ENCODE results near the gene ILDR2.

The ILDR2 gene

DNA sequence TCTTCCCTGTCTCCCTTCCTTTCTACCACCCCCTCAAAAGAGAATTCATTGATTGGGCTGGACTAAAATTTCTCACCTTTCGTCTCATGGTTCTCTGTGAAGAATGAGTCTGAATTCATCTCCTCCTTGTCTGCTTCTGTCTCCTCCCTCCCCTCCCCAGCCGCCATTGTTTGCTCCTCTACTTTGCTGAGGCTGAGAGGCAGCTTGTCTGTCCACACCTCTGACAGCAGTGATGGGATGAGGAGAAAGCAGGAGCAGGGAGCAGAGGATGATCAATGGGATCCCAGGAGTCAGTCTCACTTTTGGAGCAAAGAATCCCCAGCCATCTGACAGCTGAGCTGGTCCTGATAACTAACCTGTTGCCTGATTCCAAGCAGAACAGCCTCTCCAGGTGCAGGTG lies 2.5 kb downstream of the ILDR2 start:
- Histone ChIP-seq H3K9me3 (ENCODE audit: severe bottlenecking) (no peaks in the 10 kb centered on the region), H3K4me1 (ENCODE audit: insufficient read depth, poor library complexity, severe bottlenecking) (no peaks in the 10 kb centered on the region)

GRCh38 chr1:166972193-166972592 lies 3.1 kb downstream of the ILDR2 start:
- Histone ChIP-seq H3K4me1 (ENCODE audit: insufficient read depth, poor library complexity, severe bottlenecking) (no peaks in the 10 kb centered on the region), H3K9me3 (ENCODE audit: severe bottlenecking) (no peaks in the 10 kb centered on the region), H3K36me3 (ENCODE audit: low read depth) (no peaks in the 10 kb centered on the region), H3K27ac (ENCODE audit: poor library complexity, severe bottlenecking) (no peak overlapping the region), H3K27me3 (ENCODE audit: insufficient read depth, poor library complexity, severe bottlenecking) (peaks cover 56% of the 10 kb centered on the region), H3K4me3 (ENCODE audit: severe bottlenecking) (no peak overlapping the region)
- no peak for DNase-seq (ENCODE audit: low spot score)
- TF ChIP-seq CTCF (IDR thresholded peaks at IDR 0.05; ENCODE audit: poor library complexity, severe bottlenecking), result no peak
- no peak for ATAC-seq (ENCODE audit: low read depth)

More for the DNA sequence above, 2.5 kb downstream of the ILDR2 start:
- ATAC-seq (ENCODE audit: low read depth) (no peak), DNase-seq (ENCODE audit: low spot score) (no peak)
- TF ChIP-seq CTCF (IDR thresholded peaks at IDR 0.05; ENCODE audit: poor library complexity, severe bottlenecking), result no peak
- Histone ChIP-seq H3K27ac (ENCODE audit: poor library complexity, severe bottlenecking) (no peak overlapping the region), H3K27me3 (ENCODE audit: insufficient read depth, poor library complexity, severe bottlenecking) (peaks cover 62% of the 10 kb centered on the region), H3K36me3 (ENCODE audit: low read depth) (no peaks in the 10 kb centered on the region), H3K4me3 (ENCODE audit: severe bottlenecking) (no peak overlapping the region)

- Histone ChIP-seq H3K4me3 (ENCODE audit: severe bottlenecking) (no peak overlapping the region), H3K36me3 (ENCODE audit: low read depth) (no peaks in the 10 kb centered on the region), H3K27ac (ENCODE audit: poor library complexity, severe bottlenecking) (no peak overlapping the region), H3K9me3 (ENCODE audit: severe bottlenecking) (no peaks in the 10 kb centered on the region), H3K4me1 (ENCODE audit: insufficient read depth, poor library complexity, severe bottlenecking) (no peaks in the 10 kb centered on the region), H3K27me3 (ENCODE audit: insufficient read depth, poor library complexity, severe bottlenecking) (peaks cover 55% of the 10 kb centered on the region)
- DNase-seq (ENCODE audit: low spot score) (no peak), ATAC-seq (ENCODE audit: low read depth) (no peak)
- TF ChIP-seq CTCF (IDR thresholded peaks at IDR 0.05; ENCODE audit: poor library complexity, severe bottlenecking), result no peak
Measured at GRCh38 chr1:166971252-166971651, 4.1 kb downstream of the ILDR2 start.

GRCh38 chr1:166969074-166969677 lies 6.2 kb downstream of the ILDR2 start:
- Histone ChIP-seq H3K4me1 (ENCODE audit: insufficient read depth, poor library complexity, severe bottlenecking) (no peaks in the 10 kb centered on the region), H3K27me3 (ENCODE audit: insufficient read depth, poor library complexity, severe bottlenecking) (peaks cover 38% of the 10 kb centered on the region), H3K9me3 (ENCODE audit: severe bottlenecking) (no peaks in the 10 kb centered on the region), H3K27ac (ENCODE audit: poor library complexity, severe bottlenecking) (no peak overlapping the region), H3K4me3 (ENCODE audit: severe bottlenecking) (no peak overlapping the region), H3K36me3 (ENCODE audit: low read depth) (no peaks in the 10 kb centered on the region)
- no peak for TF ChIP-seq CTCF (IDR thresholded peaks at IDR 0.05; ENCODE audit: poor library complexity, severe bottlenecking)
- DNase-seq (ENCODE audit: low spot score) (no peak), ATAC-seq (ENCODE audit: low read depth) (no peak)

DNA sequence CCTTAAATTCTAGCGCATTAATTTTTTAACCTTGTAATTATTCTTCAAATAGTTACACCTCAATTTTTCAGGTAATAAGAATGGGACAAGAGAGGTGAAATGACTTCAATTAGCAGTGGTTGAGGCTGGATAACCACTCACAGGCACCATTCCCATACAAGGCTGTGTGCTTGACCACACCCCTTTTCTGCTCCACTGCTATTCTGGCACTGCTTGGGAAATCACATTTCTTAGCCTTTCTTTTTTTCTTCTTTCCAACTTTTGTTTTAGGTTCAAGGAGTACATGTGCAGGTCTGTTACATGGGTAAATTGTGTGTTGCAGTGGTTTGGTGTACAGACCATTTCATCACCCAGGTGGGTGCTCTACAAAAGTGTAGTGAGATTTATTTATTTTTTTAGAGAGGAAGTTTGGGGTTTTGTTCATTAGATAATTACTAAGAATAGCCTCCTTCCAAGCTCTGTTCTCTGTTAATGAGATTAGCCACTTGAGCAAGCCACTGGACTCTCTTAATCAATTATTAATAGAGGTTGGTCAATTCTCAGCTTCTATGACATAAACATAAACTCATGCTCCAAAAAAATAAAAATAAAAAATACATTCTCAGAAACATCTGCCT lies 14.4 kb downstream of the ILDR2 start:
- Histone ChIP-seq H3K4me1 (ENCODE audit: insufficient read depth, poor library complexity, severe bottlenecking) (no peaks in the 10 kb centered on the region), H3K27me3 (ENCODE audit: insufficient read depth, poor library complexity, severe bottlenecking) (no peaks in the 10 kb centered on the region), H3K27ac (ENCODE audit: poor library complexity, severe bottlenecking) (no peak overlapping the region), H3K4me3 (ENCODE audit: severe bottlenecking) (no peak overlapping the region), H3K36me3 (ENCODE audit: low read depth) (no peaks in the 10 kb centered on the region), H3K9me3 (ENCODE audit: severe bottlenecking) (no peaks in the 10 kb centered on the region)
- ATAC-seq (ENCODE audit: low read depth) (no peak), DNase-seq (ENCODE audit: low spot score) (no peak)
- TF ChIP-seq CTCF (IDR thresholded peaks at IDR 0.05; ENCODE audit: poor library complexity, severe bottlenecking), result no peak
